Erythroblast (primary cell): ENCODE measurements around the gene TEDC2.

ENCODE experiments used
- GATA1 ChIP-seq: IDR thresholded peaks from 2 replicates; pipeline ENCODE4 v1.6.1; 2011; ENCODE audit warnings: low read depth, mild to moderate bottlenecking, control low read depth, low read length, moderate library complexity
- POLR2A ChIP-seq: IDR thresholded peaks from 2 replicates; pipeline ENCODE4 v1.6.1; 2011; ENCODE audit warnings: mild to moderate bottlenecking, low read length

GRCh38 chr16:2425825-2426430 is 34.0 kb upstream of the TEDC2 start:
- no peak for TF ChIP-seq POLR2A
- TF ChIP-seq GATA1: no peak
